Hepatocyte (in vitro differentiated cells): ENCODE measurements around the gene MIX23.

ENCODE experiments used
- EZH2 ChIP-seq: fragments of 200-600 bp; sonication (generic); IDR thresholded peaks from 2 replicates; pipeline ENCODE4 v1.6.1; 2016; ENCODE audit warnings: antibody characterized with exemption, mild to moderate bottlenecking, borderline replicate concordance
- EZH2phosphoT487 ChIP-seq: fragments of 200-600 bp; sonication (generic); IDR thresholded peaks from one replicate; pipeline ENCODE4 v1.6.1; 2018; ENCODE audit warnings: antibody characterized with exemption, mild to moderate bottlenecking, low read depth, moderate library complexity; ENCODE audit not compliant: unreplicated experiment, severe bottlenecking
- TF ChIP-seq, protein P1 (sequence below): fragments of 200-600 bp; sonication (generic); IDR thresholded peaks from 2 replicates; pipeline ENCODE4 v1.5.1; 2016; ENCODE audit warnings: antibody characterized with exemption, mild to moderate bottlenecking; ENCODE audit not compliant: poor library complexity

DNA sequence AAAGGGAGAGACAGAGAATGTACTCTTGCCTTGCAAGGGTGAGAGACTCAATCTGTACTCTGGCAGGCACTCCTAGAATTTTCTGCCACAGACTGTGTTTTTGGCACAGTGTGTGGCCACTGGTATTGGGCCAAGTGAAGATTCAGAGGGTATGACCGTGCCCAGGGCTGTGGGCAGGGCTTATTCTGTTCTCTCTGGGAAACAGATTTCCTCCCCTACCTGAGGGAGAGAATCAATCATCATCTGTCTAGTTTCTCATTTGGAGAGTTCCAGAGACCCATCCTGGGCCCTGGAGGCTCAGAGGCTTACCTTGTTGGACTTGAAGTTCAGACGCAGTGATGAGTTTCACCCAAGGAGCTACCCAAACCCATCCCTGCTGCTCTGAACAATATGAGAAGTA lies 29.8 kb downstream of the MIX23 start:
- TF ChIP-seq, protein P1, sequence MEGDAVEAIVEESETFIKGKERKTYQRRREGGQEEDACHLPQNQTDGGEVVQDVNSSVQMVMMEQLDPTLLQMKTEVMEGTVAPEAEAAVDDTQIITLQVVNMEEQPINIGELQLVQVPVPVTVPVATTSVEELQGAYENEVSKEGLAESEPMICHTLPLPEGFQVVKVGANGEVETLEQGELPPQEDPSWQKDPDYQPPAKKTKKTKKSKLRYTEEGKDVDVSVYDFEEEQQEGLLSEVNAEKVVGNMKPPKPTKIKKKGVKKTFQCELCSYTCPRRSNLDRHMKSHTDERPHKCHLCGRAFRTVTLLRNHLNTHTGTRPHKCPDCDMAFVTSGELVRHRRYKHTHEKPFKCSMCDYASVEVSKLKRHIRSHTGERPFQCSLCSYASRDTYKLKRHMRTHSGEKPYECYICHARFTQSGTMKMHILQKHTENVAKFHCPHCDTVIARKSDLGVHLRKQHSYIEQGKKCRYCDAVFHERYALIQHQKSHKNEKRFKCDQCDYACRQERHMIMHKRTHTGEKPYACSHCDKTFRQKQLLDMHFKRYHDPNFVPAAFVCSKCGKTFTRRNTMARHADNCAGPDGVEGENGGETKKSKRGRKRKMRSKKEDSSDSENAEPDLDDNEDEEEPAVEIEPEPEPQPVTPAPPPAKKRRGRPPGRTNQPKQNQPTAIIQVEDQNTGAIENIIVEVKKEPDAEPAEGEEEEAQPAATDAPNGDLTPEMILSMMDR = no peak
- no peak for TF ChIP-seq EZH2
- TF ChIP-seq EZH2phosphoT487 = no peak
